H1 (cell line): ENCODE data around the gene AGAP1. TPM values are rescaled to one million over a fixed set of nuclear protein-coding genes. Genes with fewer than 3 reads are reported as not detected.

Experiments
- CTCF ChIA-PET: fragments of 300-600 bp; sonication (Branson Sonifier 250); formaldehyde crosslinking; loops from one replicate; lab custom pipeline; 2021; ENCODE audit not compliant: partially characterized antibody; lab: Charles Lee
- POLR2A ChIA-PET: fragments of 300-600 bp; sonication (Branson Sonifier 250); formaldehyde crosslinking; loops from one replicate; lab custom pipeline; 2021; ENCODE audit warnings: inconsistent platforms; ENCODE audit not compliant: partially characterized antibody; lab: Charles Lee
- DNase-seq, 2 experiments: peaks; one replicate each; pipeline versions ENCODE4 v3.0.0 to v3.0.0-alpha.2; 2010 to 2022; ENCODE audit warnings: low spot score in 2 of 2, low read depth in 1 of 2, mixed read lengths in 1 of 2
- FAIRE-seq: peaks from 2 replicates; lab custom pipeline; 2011; peaks lifted over from hg19 to GRCh38; lab: Jason Lieb, UNC
- H2AFZ ChIP-seq: 2 replicates; pipeline ENCODE4 v1.8.1; 2012; ENCODE audit warnings: low read length, inconsistent platforms
- H2AK5ac ChIP-seq: 2 replicates; pipeline ENCODE4 v1.6.1; 2013; ENCODE audit warnings: low read depth, low read length
- H2BK120ac ChIP-seq: replicated peaks from 2 replicates; pipeline ENCODE3; 2013; ENCODE audit warnings: low read depth, low read length, inconsistent platforms
- H2BK12ac ChIP-seq: 2 replicates; pipeline ENCODE4 v1.6.1; 2013; ENCODE audit warnings: low read depth, low read length
- H2BK15ac ChIP-seq: 2 replicates; pipeline ENCODE4 v1.6.1; 2013; ENCODE audit warnings: low read length
- H2BK20ac ChIP-seq: 2 replicates; pipeline ENCODE4 v1.6.1; 2013; ENCODE audit warnings: low read length
- H2BK5ac ChIP-seq: 2 replicates; pipeline ENCODE4 v1.6.1; 2013; ENCODE audit warnings: low read depth, low read length
- H3K14ac ChIP-seq: 2 replicates; pipeline ENCODE4 v1.6.1; 2013; ENCODE audit warnings: inconsistent platforms; ENCODE audit not compliant: insufficient read length
- H3K18ac ChIP-seq: 2 replicates; pipeline ENCODE4 v1.6.1; 2013; ENCODE audit warnings: low read length; ENCODE audit errors: extremely low read depth
- H3K23ac ChIP-seq: 2 replicates; pipeline ENCODE4 v1.6.1; 2013; ENCODE audit warnings: inconsistent platforms; ENCODE audit not compliant: insufficient read length
- H3K23me2 ChIP-seq: 2 replicates; pipeline ENCODE4 v1.6.1; 2013; ENCODE audit warnings: low read depth, low read length
- H3K27ac ChIP-seq: 2 replicates; pipeline ENCODE4 v1.6.1; 2011; ENCODE audit warnings: low read depth, low read length, inconsistent platforms
- H3K27me3 ChIP-seq, 4 experiments: replicated peaks in 1 of 4; 1 replicate in 1 of 4; 2 replicates in 3 of 4; pipeline versions ENCODE4 v1.6.1 to v1.8.1; 2011 to 2013; ENCODE audit warnings: low read length in 3 of 4, mild to moderate bottlenecking in 3 of 4, inconsistent platforms in 2 of 4, mixed read lengths in 2 of 4, moderate library complexity in 1 of 4; ENCODE audit not compliant: control insufficient read depth in 3 of 4, insufficient read depth in 3 of 4; ENCODE audit errors: extremely low read depth in 1 of 4
- H3K36me3 ChIP-seq, 4 experiments: 2 replicates each; pipeline versions ENCODE4 v1.6.1 to v1.8.1; 2011 to 2013; ENCODE audit warnings: mild to moderate bottlenecking in 4 of 4, low read length in 3 of 4, moderate library complexity in 2 of 4, control low read depth in 1 of 4, inconsistent platforms in 1 of 4; ENCODE audit not compliant: insufficient read depth in 4 of 4, control insufficient read depth in 2 of 4
- H3K4ac ChIP-seq: replicated peaks from 2 replicates; pipeline ENCODE3; 2013; ENCODE audit warnings: low read length, low read depth, mixed read lengths, inconsistent platforms; ENCODE audit not compliant: insufficient read length
- H3K4me1 ChIP-seq, 4 experiments: replicated peaks in 1 of 4; 1 replicate in 1 of 4; 2 replicates in 3 of 4; pipeline versions ENCODE4 v1.6.1 to v1.8.1; 2011 to 2013; ENCODE audit warnings: low read length in 3 of 4, inconsistent platforms in 2 of 4, mixed read lengths in 1 of 4; ENCODE audit not compliant: insufficient read depth in 4 of 4, control insufficient read depth in 3 of 4
- H3K4me2 ChIP-seq, 2 experiments: 2 replicates each; pipeline versions ENCODE4 v1.6.1 to v1.8.1; 2011 to 2013; ENCODE audit warnings: low read depth in 2 of 2, low read length in 2 of 2, control low read depth in 1 of 2, inconsistent platforms in 1 of 2, mild to moderate bottlenecking in 1 of 2; ENCODE audit not compliant: insufficient read depth in 1 of 2
- H3K4me3 ChIP-seq, 4 experiments: fragments of 200-600, 300-600 bp in 1 of 4; sonication (generic), shearing (Covaris generic), sonication (Bioruptor Twin) in 1 of 4; 2 replicates each; pipeline versions ENCODE4 v1.5.1 to v1.8.1; 2011 to 2016; ENCODE audit warnings: low read length in 4 of 4, low read depth in 3 of 4, control low read depth in 2 of 4, inconsistent platforms in 2 of 4, mild to moderate bottlenecking in 2 of 4, mixed read lengths in 1 of 4, moderate library complexity in 1 of 4; ENCODE audit not compliant: insufficient read depth in 2 of 4; ENCODE audit errors: extremely low read depth in 1 of 4
- H3K56ac ChIP-seq: replicated peaks from 2 replicates; pipeline ENCODE3; 2013; ENCODE audit warnings: low read depth, mild to moderate bottlenecking, mixed read lengths, low read length, inconsistent platforms; ENCODE audit not compliant: insufficient read length
- H3K79me1 ChIP-seq: 2 replicates; pipeline ENCODE4 v1.6.1; 2013; ENCODE audit warnings: low read depth, low read length, control low read depth
- H3K79me2 ChIP-seq, 2 experiments: 2 replicates each; pipeline versions ENCODE4 v1.6.1 to v1.8.1; 2012 to 2013; ENCODE audit warnings: low read length in 2 of 2, mild to moderate bottlenecking in 2 of 2, inconsistent platforms in 1 of 2; ENCODE audit not compliant: insufficient read depth in 2 of 2, control insufficient read depth in 1 of 2
- H3K9ac ChIP-seq, 4 experiments: replicated peaks in 1 of 4; 1 replicate in 1 of 4; 2 replicates in 3 of 4; pipeline versions ENCODE4 v1.6.1 to v1.8.1; 2011 to 2013; ENCODE audit warnings: low read depth in 3 of 4, low read length in 3 of 4, control low read depth in 2 of 4, mild to moderate bottlenecking in 2 of 4, moderate library complexity in 2 of 4, inconsistent platforms in 1 of 4; ENCODE audit errors: extremely low read depth in 1 of 4
- H3K9me3 ChIP-seq, 2 experiments: 2 replicates each; pipeline versions ENCODE4 v1.6.1 to v1.8.1; 2012 to 2013; ENCODE audit warnings: mild to moderate bottlenecking in 2 of 2, moderate library complexity in 2 of 2, control low read depth in 1 of 2, inconsistent platforms in 1 of 2, low read depth in 1 of 2, low read length in 1 of 2, mixed read lengths in 1 of 2; ENCODE audit not compliant: insufficient read depth in 2 of 2
- H4K20me1 ChIP-seq, 2 experiments: replicated peaks in 1 of 2; 2 replicates each; pipeline versions ENCODE3 to v1.8.1; 2011 to 2013; ENCODE audit warnings: inconsistent platforms in 2 of 2, low read length in 2 of 2, mild to moderate bottlenecking in 1 of 2; ENCODE audit not compliant: insufficient read depth in 2 of 2, control insufficient read depth in 1 of 2
- H4K5ac ChIP-seq: 2 replicates; pipeline ENCODE4 v1.6.1; 2013; ENCODE audit warnings: low read length, low read depth, mixed read lengths, inconsistent platforms; ENCODE audit not compliant: insufficient read length
- H4K8ac ChIP-seq: 2 replicates; pipeline ENCODE4 v1.8.0; 2013; ENCODE audit warnings: mild to moderate bottlenecking, moderate library complexity, low read length, inconsistent platforms; ENCODE audit not compliant: insufficient read depth; ENCODE audit errors: extremely low read depth
- H4K91ac ChIP-seq: replicated peaks from 2 replicates; pipeline ENCODE3; 2013; ENCODE audit warnings: low read length, mixed read lengths, inconsistent platforms; ENCODE audit not compliant: insufficient read length
- POLR2AphosphoS5 ChIP-seq: IDR thresholded peaks from 2 replicates; pipeline ENCODE4 v1.6.1; 2011; ENCODE audit warnings: low read depth, low read length
- RBBP5 ChIP-seq: IDR thresholded peaks from 2 replicates; pipeline ENCODE4 v1.7.1; 2012; ENCODE audit warnings: low read depth, mild to moderate bottlenecking, inconsistent platforms, low read length, moderate library complexity, borderline replicate concordance
- SP2 ChIP-seq: IDR thresholded peaks from 2 replicates; pipeline ENCODE4 v1.6.1; 2012; ENCODE audit warnings: mild to moderate bottlenecking, low read length, inconsistent platforms
- WGBS, 2 experiments: shearing (Covaris generic) in 1 of 2; methylation state at CpG; one replicate each; pipeline versions ENCODE4 v1.1.6 to v1.1.7; 2013 to 2015; ENCODE audit warnings: low lambda C conversion rate in 2 of 2, mixed read lengths in 2 of 2, inconsistent platforms in 1 of 2, low coverage in 1 of 2, missing lambda C conversion rate in 1 of 2; ENCODE audit not compliant: insufficient replicate concordance in 2 of 2, insufficient coverage in 1 of 2, insufficient read length in 1 of 2; ENCODE audit errors: extremely low coverage in 1 of 2, missing lambda C conversion rate in 1 of 2; 5-methylcytosine and 5-hydroxymethylcytosine counted together
- polyA plus RNA-seq, 7 experiments: library from polyadenylated mRNA; depleted of rRNA in 3 of 7; stranded (reverse) in 5 of 7; unstranded in 2 of 7; fragments of >200 nt in 5 of 7; fragments of 200-250 nt in 2 of 7; gene quantifications; 1 replicate in 5 of 7; 2 replicates in 1 of 7; 4 replicates in 1 of 7; pipeline versions ENCODE4 v1.2.1 to v1.2.3, GENCODE V29; 2011 to 2013; ENCODE audit warnings: missing spikeins in 2 of 7, mixed read lengths in 2 of 7
- total RNA-seq: library from RNA; stranded (reverse); fragmentation: NEBNext Ultra II Directional; extraction: Animal tissue kit (Norgen Biotek cat#: 25700); gene quantifications from 2 replicates; pipeline ENCODE4 v1.2.1, GENCODE V29; 2021
- TF ChIP-seq, protein P1 (sequence below): IDR thresholded peaks from 2 replicates; pipeline ENCODE4 v1.6.1; 2012; ENCODE audit warnings: low read length, inconsistent platforms

AGAP1 gene
- total and polyA plus RNA-seq, 2 of the 8 experiments (the other 6 are each of a cell fraction or from before 2014, with no cell fraction given) = 18.1 to 39.4 TPM

- no peaks in the 10 kb centered on the region for H3K27me3 ChIP-seq
- no peak overlapping the region for H2BK12ac ChIP-seq
- 83% methylated on average over 11 of the region's 13 CpGs; no CpG with 5 or more reads in 1 of the 2 experiments for WGBS, 2 experiments
- no peak overlapping the region for H3K4ac ChIP-seq
- no peaks in the 10 kb centered on the region for H3K23me2 ChIP-seq
- H4K5ac ChIP-seq = no peak overlapping the region
- peaks cover 0 to 7% (median under 1%) of the 10 kb centered on the region in 4 experiments; a peak in 4 of 7 replicates for H3K4me1 ChIP-seq
- no peaks in the 10 kb centered on the region for H3K36me3 ChIP-seq
- H3K18ac ChIP-seq = peak overlapping the region; percentile 32; the same call in 1 of the 2 replicates
- H2BK120ac ChIP-seq = no peak overlapping the region
- peaks cover 3 to 90% of the 10 kb centered on the region in 2 experiments for H3K79me2 ChIP-seq
- no peak overlapping the region; a peak in 1 of 7 replicates for H3K9ac ChIP-seq
- H3K4me2 ChIP-seq = no peak overlapping the region
- H3K14ac ChIP-seq = no peak overlapping the region
- no peak overlapping the region for H2BK20ac ChIP-seq
- H3K9me3 ChIP-seq = peaks cover 3 to 5% of the 10 kb centered on the region in 2 experiments; a peak in 3 of 4 replicates
- POLR2A ChIA-PET = interaction anchor here (0.6 kb wide), 3 partner anchors 52 to 149 kb away, joined by 3 to 4 read pairs (median 3); no protein-coding TSS in a partner anchor
- CTCF ChIA-PET = interaction anchor here (1.0 to 4.6 kb wide), 5 partner anchors 11 to 64 kb away, joined by 3 to 28 read pairs (median 3); no protein-coding TSS in a partner anchor
- no peak overlapping the region for H3K4me3 ChIP-seq
- peaks cover 8 to 11% of the 10 kb centered on the region in 2 experiments for H4K20me1 ChIP-seq
- FAIRE-seq = no peak
- DNase-seq = no peak
- 0 out of 2 replicates have a peak overlapping the region, but pooled peaks have one; percentile 53 for H2AK5ac ChIP-seq
- no peak overlapping the region for H3K56ac ChIP-seq
- H3K27ac ChIP-seq = 0 out of 2 replicates have a peak overlapping the region, but pooled peaks have one; percentile 36
- H2BK15ac ChIP-seq = no peak overlapping the region
- H3K79me1 ChIP-seq = peaks cover 23% of the 10 kb centered on the region
- H4K91ac ChIP-seq = no peak overlapping the region
- H2BK5ac ChIP-seq = 0 out of 2 replicates have a peak overlapping the region, but pooled peaks have one; percentile 5
- peak overlapping the region; percentile 4; the same call in 1 of the 2 replicates for H4K8ac ChIP-seq
- H3K23ac ChIP-seq = no peak overlapping the region
- H2AFZ ChIP-seq = no peak overlapping the region
- TF ChIP-seq SP2 = no peak
- TF ChIP-seq RBBP5 = no peak
- TF ChIP-seq, protein P1, sequence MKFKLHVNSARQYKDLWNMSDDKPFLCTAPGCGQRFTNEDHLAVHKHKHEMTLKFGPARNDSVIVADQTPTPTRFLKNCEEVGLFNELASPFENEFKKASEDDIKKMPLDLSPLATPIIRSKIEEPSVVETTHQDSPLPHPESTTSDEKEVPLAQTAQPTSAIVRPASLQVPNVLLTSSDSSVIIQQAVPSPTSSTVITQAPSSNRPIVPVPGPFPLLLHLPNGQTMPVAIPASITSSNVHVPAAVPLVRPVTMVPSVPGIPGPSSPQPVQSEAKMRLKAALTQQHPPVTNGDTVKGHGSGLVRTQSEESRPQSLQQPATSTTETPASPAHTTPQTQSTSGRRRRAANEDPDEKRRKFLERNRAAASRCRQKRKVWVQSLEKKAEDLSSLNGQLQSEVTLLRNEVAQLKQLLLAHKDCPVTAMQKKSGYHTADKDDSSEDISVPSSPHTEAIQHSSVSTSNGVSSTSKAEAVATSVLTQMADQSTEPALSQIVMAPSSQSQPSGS = no peak
- TF ChIP-seq POLR2AphosphoS5 = no peak
These were observed 69.4 kb downstream of the AGAP1 start for GRCh38 chr2:235563056-235563910.
